ENCODE measurements around the gene DESI2. TPM values are rescaled to one million over a fixed set of nuclear protein-coding genes. Genes with fewer than 3 reads are reported as not detected.

Gene DESI2
- polyA plus RNA-seq, 1 of the 3 experiments (the other 2 are of a cell fraction): 14.0 TPM

DNA sequence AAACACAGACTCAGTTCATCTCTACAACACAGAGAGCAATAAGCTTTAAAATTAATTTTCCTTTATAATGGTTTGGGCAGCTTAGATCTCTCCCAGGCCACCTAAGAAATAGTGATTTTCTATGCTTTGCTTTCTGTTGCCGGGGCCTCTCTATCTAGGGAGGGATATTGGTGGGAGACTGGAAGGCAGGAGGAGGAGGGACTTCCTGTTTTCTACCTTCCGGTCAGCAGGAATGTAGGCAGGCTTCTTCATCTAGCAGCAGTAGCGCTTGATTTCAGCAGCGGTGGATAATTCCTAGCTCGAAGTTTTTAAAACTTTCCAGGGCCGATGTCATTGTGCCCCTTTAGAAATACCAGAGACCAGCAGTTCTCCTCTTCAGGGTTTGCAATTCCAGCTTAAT lies 5.1 kb upstream of the DESI2 start:
- ChIA-PET CTCF (interaction anchor here (1.0 to 2.0 kb wide), 3 partner anchors 44 to 149 kb away, joined by 3 to 6 read pairs (median 3); no protein-coding TSS in a partner anchor), POLR2A (no interaction called here)
- no peak overlapping the region for H2AFZ ChIP-seq (ENCODE audit: low read depth)
- no peak overlapping the region for H3K4me3 ChIP-seq (ENCODE audit: low read depth in 2 of 2, low read length in 1 of 2)
- peaks cover 0 to 5% of the 10 kb centered on the region in 2 experiments; a peak in 2 of 4 replicates for H3K4me1 ChIP-seq (ENCODE audit: control insufficient read depth in 1 of 2, insufficient read depth in 2 of 2, low read depth in 1 of 2, low read length in 1 of 2)
- TF ChIP-seq CTCF (IDR thresholded peaks at IDR 0.05) (no peak), NRF1 (IDR thresholded peaks at IDR 0.05; ENCODE audit: low read depth, low read length) (no peak), PBX3 (IDR thresholded peaks at IDR 0.05) (no peak), YY1 (IDR thresholded peaks at IDR 0.05; ENCODE audit: low read depth) (no peak), EP300 (IDR thresholded peaks at IDR 0.05; ENCODE audit: borderline replicate concordance in 1 of 2, low read depth in 1 of 2, low read length in 1 of 2) (no peak), GABPA (IDR thresholded peaks at IDR 0.05; ENCODE audit: low read depth) (no peak), USF2 (IDR thresholded peaks at IDR 0.05; ENCODE audit: borderline replicate concordance, low read depth, low read length) (no peak), NFIC (IDR thresholded peaks at IDR 0.05; ENCODE audit: borderline replicate concordance) (no peak), MXI1 (IDR thresholded peaks at IDR 0.05; ENCODE audit: low read depth, low read length) (no peak), FOSL2 (IDR thresholded peaks at IDR 0.05; ENCODE audit: borderline replicate concordance, low read depth) (no peak), FOXJ3 (CRISPR knock-in tag; IDR thresholded peaks at IDR 0.05) (no peak), SIN3A (IDR thresholded peaks at IDR 0.05; ENCODE audit: borderline replicate concordance, low read depth, low read length) (no peak), POLR2AphosphoS5 (IDR thresholded peaks at IDR 0.05; ENCODE audit: low read depth, low read length) (no peak), GATA2 (CRISPR knock-in tag; IDR thresholded peaks at IDR 0.05) (no peak), TCF12 (IDR thresholded peaks at IDR 0.05) (no peak)
- no peak for DNase-seq
- H3K9me3 ChIP-seq: no peaks in the 10 kb centered on the region
- 85% methylated on average over 6 of the region's 6 CpGs for WGBS (ENCODE audit: low lambda C conversion rate)
- no peaks in the 10 kb centered on the region; the same call in 1 of the 2 replicates for H3K27me3 ChIP-seq (ENCODE audit: insufficient read depth)
- H4K20me1 ChIP-seq (ENCODE audit: insufficient read depth): no peaks in the 10 kb centered on the region
- H3K9me2 ChIP-seq: no peaks in the 10 kb centered on the region
- no peak overlapping the region for H3K4me2 ChIP-seq
- H3K79me2 ChIP-seq (ENCODE audit: insufficient read depth): no peaks in the 10 kb centered on the region
- H3K36me3 ChIP-seq (replicated peaks in 1 of 2; ENCODE audit: control insufficient read depth in 1 of 2, insufficient read depth in 2 of 2, low read length in 1 of 2): no peaks in the 10 kb centered on the region
- H3K9ac ChIP-seq: no peak overlapping the region
- no peak overlapping the region for H3K27ac ChIP-seq (ENCODE audit: low read depth in 2 of 2, low read length in 1 of 2)
- H3F3A ChIP-seq (replicated peaks; ENCODE audit: insufficient read depth): no peaks in the 10 kb centered on the region
